D721Med (cell line): ENCODE measurements around the gene VEZF1.

Source experiments
- DNase-seq: peaks from one replicate; pipeline ENCODE4 v3.0.0; 2011; ENCODE audit warnings: low spot score; ENCODE audit not compliant: insufficient read length
- FAIRE-seq: peaks from 2 replicates; lab custom pipeline; 2011; peaks lifted over from hg19 to GRCh38; lab: Jason Lieb, UNC
- CTCF ChIP-seq: IDR thresholded peaks from 2 replicates; pipeline ENCODE4 v1.5.1; 2012; ENCODE audit warnings: mild to moderate bottlenecking, control low read depth; ENCODE audit not compliant: insufficient read depth; ENCODE audit errors: missing control alignments

VEZF1 gene

GRCh38 chr17:57948169-57948554 lies 39.9 kb downstream of the VEZF1 start:
- DNase-seq, result no peak
- TF ChIP-seq CTCF, result no peak
- no peak for FAIRE-seq

GRCh38 chr17:57947369-57947768 lies 40.7 kb downstream of the VEZF1 start:
- no peak for TF ChIP-seq CTCF
- FAIRE-seq (peak; percentile 46), DNase-seq (no peak)

- FAIRE-seq, result no peak
Observed at GRCh38 chr17:57946798-57947358, 41.2 kb downstream of the VEZF1 start.

GRCh38 chr17:57945996-57946797 lies 41.9 kb downstream of the VEZF1 start:
- DNase-seq, result no peak
- no peak for FAIRE-seq
- TF ChIP-seq CTCF, result no peak

More at GRCh38 chr17:57946798-57947358, 41.2 kb downstream of the VEZF1 start:
- TF ChIP-seq CTCF, result no peak
- DNase-seq, result no peak

GRCh38 chr17:57944908-57945307 lies 43.1 kb downstream of the VEZF1 start:
- no peak for TF ChIP-seq CTCF
- FAIRE-seq, result no peak
- DNase-seq, result no peak

- DNase-seq, result no peak
- FAIRE-seq, result no peak
- TF ChIP-seq CTCF, result no peak
Observed at GRCh38 chr17:57943645-57944044, 44.4 kb downstream of the VEZF1 start.

GRCh38 chr17:57943140-57943539 lies 44.9 kb downstream of the VEZF1 start:
- TF ChIP-seq CTCF, result no peak
- FAIRE-seq, result no peak
- no peak for DNase-seq
